Heart right ventricle (tissue), 16 donors: ENCODE results near the gene TRMT1L. TPM values are rescaled to one million over a fixed set of nuclear protein-coding genes. Genes with fewer than 3 reads are reported as not detected.

Experiments
- ATAC-seq, 8 donors: fragments of 200-7000 bp; cut with Tn5 transposase; one replicate each; pipeline ENCODE4 v1.9.1; 2020; ENCODE audit warnings: mild to moderate bottlenecking in 8 of 8, moderate library complexity in 8 of 8, moderate number of reproducible peaks in 1 of 8
- DNase-seq, 2 donors: peaks; one replicate each; pipeline ENCODE4 v3.0.0-alpha.2; 2020
- H3K27ac ChIP-seq, 10 donors: fragments of 200-600 bp; sonication (generic) in 2 of 10; one replicate each; pipeline versions ENCODE4 v1.5.0 to v1.8.0; 2020 to 2022; ENCODE audit warnings: mild to moderate bottlenecking in 3 of 10
- H3K27me3 ChIP-seq, 7 donors: fragments of 200-600 bp; one replicate each; pipeline ENCODE4 v1.8.0; 2021 to 2022; ENCODE audit warnings: mild to moderate bottlenecking in 2 of 7
- H3K36me3 ChIP-seq, 9 donors: fragments of 200-600 bp; sonication (generic) in 1 of 9; one replicate each; pipeline versions ENCODE4 v1.5.0 to v1.8.0; 2020 to 2022; ENCODE audit warnings: mild to moderate bottlenecking in 2 of 9
- H3K4me1 ChIP-seq, 9 donors: fragments of 200-600 bp; sonication (generic) in 1 of 9; one replicate each; pipeline versions ENCODE4 v1.5.0 to v1.8.0; 2020 to 2022; ENCODE audit warnings: mild to moderate bottlenecking in 4 of 9
- H3K4me3 ChIP-seq, 10 donors: fragments of 200-600 bp; sonication (generic) in 2 of 10; one replicate each; pipeline versions ENCODE4 v1.5.0 to v1.8.0; 2020 to 2022; ENCODE audit warnings: mild to moderate bottlenecking in 7 of 10, moderate library complexity in 2 of 10
- H3K9me3 ChIP-seq, 11 donors: fragments of 200-600 bp in 10 of 11; sonication (generic) in 2 of 11; one replicate each; pipeline versions ENCODE4 v1.5.0 to v1.8.0; 2013 to 2022; ENCODE audit warnings: mild to moderate bottlenecking in 2 of 11, control low read depth in 1 of 11, moderate library complexity in 1 of 11
- WGBS, 2 donors: extraction: QIAGEN DNeasy Blood & Tissue Kit; methylation state at CpG; one replicate each; pipeline ENCODE4 v1.1.7; 2013; ENCODE audit warnings: inconsistent platforms in 1 of 2; 5-methylcytosine and 5-hydroxymethylcytosine counted together
- intact Hi-C, 10 donors: fragments of 100-400 bp; cut with DNase I; formaldehyde crosslinking; loops; one replicate each; pipeline versions ENCODE4 v1.11.1 to v1.14.2; 2022
- polyA plus RNA-seq, 2 donors: library from polyadenylated mRNA; stranded (reverse); fragments of 200-250 nt; gene quantifications; one replicate each; pipeline ENCODE4 v1.2.3, GENCODE V29; 2013
- total RNA-seq, 10 donors: library from RNA; stranded (reverse); fragmentation: NEBNext Ultra II Directional in 3 of 10; extraction: Animal tissue kit (Norgen Biotek cat#: 25700) in 3 of 10; gene quantifications; one replicate each; pipeline versions ENCODE4 v1.2.1 to v1.2.4, GENCODE V29; 2021 to 2023
- TF ChIP-seq, protein P1 (sequence below), 9 donors: fragments of 200-600 bp; sonication (generic) in 2 of 9; IDR thresholded peaks; one replicate each; pipeline versions ENCODE4 v1.5.0 to v1.8.0; 2021 to 2022; ENCODE audit warnings: antibody characterized with exemption in 9 of 9, mild to moderate bottlenecking in 5 of 9, moderate library complexity in 1 of 9
- donor health status: Arrhythmogenic right ventricular cardiomyopathy.
- donor health status: ischemic (EF 13 %, LVEDD 7.1; RV severe dilation, severe dysfunction).
- donor health status: healthy with polysubstance abuse.
- donor health status: DM: no; HTN: yes; CAD: no.
- donor health status: DM: no; HTN: no; CAD: no.
- donor health status: ischemic (EF 25% LVEDD 6.9; RV normal size, moderate dysfunction).
- donor health status: ischemic (EF 25% LVEDD 5.7; RV mildly dilated, moderate dysfunction).
- donor health status: healthy.
- donor health status: DM: yes; HTN: yes; CAD: no.
- donor health status: Ischemic cardiomyopathy.
- donor health status: ischemic (EF 35%, LVEDD 5.7; RV mildly dilated, moderate dysfunction).
- donor health status: nonischemic (EF 11% LVEDD 7.7; RV severe dilation, severe dysfunction).
- donor health status: DM: yes; HTN: yes; CAD: no.
- donor health status: PGD.
- donor health status: ischemic (EF 29% LVEDD 5.4; RV normal size, mild dysfunction).
- donor health status: nonischemic (EF 23%, LVEDD 6.1; RV moderate dilation, normal function).

Gene TRMT1L
- total and polyA plus RNA-seq, 12 donors: 6.8 to 34.1 (median 25.7) TPM

- no peak overlapping the region for H3K27ac ChIP-seq
- no peaks in the 10 kb centered on the region for H3K4me1 ChIP-seq
- H3K4me3 ChIP-seq: no peak overlapping the region
- intact Hi-C loops: no loop called here
- H3K36me3 ChIP-seq: peaks cover 0 to 13% (median 0%) of the 10 kb centered on the region in 9 donors
- ATAC-seq (no peak), DNase-seq (no peak)
- H3K9me3 ChIP-seq: peaks cover 0 to 38% (median 22%) of the 10 kb centered on the region in 11 donors
- TF ChIP-seq, protein P1, sequence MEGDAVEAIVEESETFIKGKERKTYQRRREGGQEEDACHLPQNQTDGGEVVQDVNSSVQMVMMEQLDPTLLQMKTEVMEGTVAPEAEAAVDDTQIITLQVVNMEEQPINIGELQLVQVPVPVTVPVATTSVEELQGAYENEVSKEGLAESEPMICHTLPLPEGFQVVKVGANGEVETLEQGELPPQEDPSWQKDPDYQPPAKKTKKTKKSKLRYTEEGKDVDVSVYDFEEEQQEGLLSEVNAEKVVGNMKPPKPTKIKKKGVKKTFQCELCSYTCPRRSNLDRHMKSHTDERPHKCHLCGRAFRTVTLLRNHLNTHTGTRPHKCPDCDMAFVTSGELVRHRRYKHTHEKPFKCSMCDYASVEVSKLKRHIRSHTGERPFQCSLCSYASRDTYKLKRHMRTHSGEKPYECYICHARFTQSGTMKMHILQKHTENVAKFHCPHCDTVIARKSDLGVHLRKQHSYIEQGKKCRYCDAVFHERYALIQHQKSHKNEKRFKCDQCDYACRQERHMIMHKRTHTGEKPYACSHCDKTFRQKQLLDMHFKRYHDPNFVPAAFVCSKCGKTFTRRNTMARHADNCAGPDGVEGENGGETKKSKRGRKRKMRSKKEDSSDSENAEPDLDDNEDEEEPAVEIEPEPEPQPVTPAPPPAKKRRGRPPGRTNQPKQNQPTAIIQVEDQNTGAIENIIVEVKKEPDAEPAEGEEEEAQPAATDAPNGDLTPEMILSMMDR (IDR thresholded peaks at IDR 0.05): no peak
- no peaks in the 10 kb centered on the region for H3K27me3 ChIP-seq
These were observed 48.4 kb downstream of the TRMT1L start for GRCh38 chr1:185108321-185108720.

GRCh38 chr1:185105121-185105520, 51.6 kb downstream of the TRMT1L start:
- TF ChIP-seq, protein P1 (IDR thresholded peaks at IDR 0.05): no peak
- Histone ChIP-seq H3K27ac (no peak overlapping the region), H3K4me1 (no peaks in the 10 kb centered on the region), H3K4me3 (no peak overlapping the region), H3K27me3 (no peaks in the 10 kb centered on the region), H3K36me3 (peaks cover 0 to 44% (median 5%) of the 10 kb centered on the region in 9 donors), H3K9me3 (peaks cover 0 to 35% (median 21%) of the 10 kb centered on the region in 11 donors)
- intact Hi-C loops: no loop called here
- no peak for ATAC-seq
- no peak for DNase-seq
- WGBS, 2 donors: 97 to 98% methylated on average over 3 of the region's 3 CpGs

DNA sequence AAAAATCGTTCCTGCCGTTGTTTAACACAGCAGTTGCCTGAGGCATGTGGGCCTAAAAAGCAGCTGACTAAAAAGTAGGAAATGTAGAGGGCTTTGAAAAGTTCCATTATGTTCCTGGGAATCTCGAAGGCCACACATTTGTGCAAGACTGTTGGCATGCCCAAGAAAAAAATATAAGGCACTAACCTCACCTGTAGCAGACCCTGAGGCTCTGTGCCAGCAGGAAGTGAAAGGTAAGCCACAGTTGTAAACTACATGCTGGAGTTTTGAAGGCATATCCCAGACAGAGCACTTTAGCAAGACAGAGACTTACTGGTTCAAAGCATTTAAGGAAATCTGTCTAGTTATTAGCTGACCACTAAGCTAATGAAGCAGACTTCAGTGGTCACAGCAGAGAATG, 52.7 kb downstream of the TRMT1L start:
- TF ChIP-seq, protein P1 (IDR thresholded peaks at IDR 0.05): no peak
- DNase-seq (no peak), ATAC-seq (no peak)
- no peak overlapping the region for H3K4me3 ChIP-seq
- H3K4me1 ChIP-seq: no peaks in the 10 kb centered on the region
- H3K27me3 ChIP-seq: no peaks in the 10 kb centered on the region
- H3K27ac ChIP-seq: no peak overlapping the region
- H3K9me3 ChIP-seq: peaks cover 0 to 25% (median 17%) of the 10 kb centered on the region in 11 donors
- H3K36me3 ChIP-seq: peaks cover 0 to 55% (median 11%) of the 10 kb centered on the region in 9 donors
- WGBS, 2 donors: 93 to 96% methylated on average over 3 of the region's 3 CpGs
- intact Hi-C loops: no loop called here

- H3K27me3 ChIP-seq: no peaks in the 10 kb centered on the region
- peak overlapping the region in 2 of 10 donors; percentile 13 to 18 for H3K27ac ChIP-seq
- H3K4me3 ChIP-seq: no peak overlapping the region
- H3K4me1 ChIP-seq: peaks cover 0 to 6% (median 0%) of the 10 kb centered on the region in 9 donors
- ATAC-seq: peak in 1 of 8 donors; percentile 57
- WGBS, 2 donors: 73% methylated on average over 2 of the region's 2 CpGs
- H3K36me3 ChIP-seq: peaks cover 0 to 86% (median 20%) of the 10 kb centered on the region in 9 donors
- TF ChIP-seq, protein P1 (IDR thresholded peaks at IDR 0.05): no peak
- no peak for DNase-seq
- H3K9me3 ChIP-seq: no peaks in the 10 kb centered on the region
- intact Hi-C loops: no loop called here
These were observed 60.2 kb downstream of the TRMT1L start for GRCh38 chr1:185096531-185096930.
